B cell (primary cell): ENCODE data around the gene ASCC2.

Experiments used
- CTCF ChIP-seq: fragments of 200-600 bp; IDR thresholded peaks from one replicate; pipeline ENCODE4 v1.8.0; 2022; ENCODE audit warnings: antibody characterized with exemption, mild to moderate bottlenecking
- EZH2 ChIP-seq: IDR thresholded peaks from 2 replicates; pipeline ENCODE4 v1.6.1; 2012; ENCODE audit warnings: borderline replicate concordance, low read depth, mild to moderate bottlenecking, moderate library complexity, low read length; ENCODE audit not compliant: insufficient read depth, poor library complexity, severe bottlenecking

DNA sequence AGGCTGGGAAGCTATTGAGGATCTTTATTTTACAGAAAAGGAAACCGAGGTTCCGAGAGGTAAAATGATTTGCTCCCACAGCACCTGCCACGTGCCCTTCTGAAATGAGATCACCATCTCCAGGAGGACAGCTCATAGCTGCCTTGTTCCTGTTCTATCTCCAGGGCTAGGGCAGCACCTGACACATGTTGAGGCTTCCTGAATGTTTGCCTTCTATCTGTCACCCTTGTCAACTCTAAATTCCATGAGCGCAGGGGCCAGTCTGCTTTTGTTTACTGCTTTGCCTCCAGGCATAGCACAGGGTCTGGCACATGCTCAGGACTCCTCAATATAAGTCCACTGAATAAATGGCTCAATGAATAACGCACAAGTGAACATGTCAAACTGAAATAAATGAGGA lies 24.1 kb downstream of the ASCC2 start:
- TF ChIP-seq CTCF: no peak
- no peak for TF ChIP-seq EZH2
